ENCODE measurements around the gene UGT1A4.

UGT1A4 gene

GRCh38 chr2:233800208-233800607, 81.7 kb downstream of the UGT1A4 start:
- Histone ChIP-seq H3K4me3 (no peak overlapping the region), H3K27me3 (no peaks in the 10 kb centered on the region), H3K27ac (no peak overlapping the region), H3K9me3 (no peaks in the 10 kb centered on the region), H3K4me1 (no peaks in the 10 kb centered on the region), H3K36me3 (no peaks in the 10 kb centered on the region)
- peak in 1 of 2 donors; percentile 15 for DNase-seq
- intact Hi-C loops (cut with DNase I; ENCODE audit: low total_unique reads), result no loop called here
- TF ChIP-seq CTCF (IDR thresholded peaks at IDR 0.05), result no peak

GRCh38 chr2:233801357-233802131, 83.0 kb downstream of the UGT1A4 start:
- H3K27me3 ChIP-seq, result no peaks in the 10 kb centered on the region
- peak in 1 of 2 donors; percentile 47 for DNase-seq
- H3K4me3 ChIP-seq, result no peak overlapping the region
- H3K27ac ChIP-seq, result no peak overlapping the region
- H3K4me1 ChIP-seq, result no peaks in the 10 kb centered on the region
- TF ChIP-seq CTCF (IDR thresholded peaks at IDR 0.05), result no peak
- H3K9me3 ChIP-seq, result no peaks in the 10 kb centered on the region
- no peaks in the 10 kb centered on the region for H3K36me3 ChIP-seq
- intact Hi-C loops (cut with DNase I; ENCODE audit: low total_unique reads), result no loop called here

- H3K9me3 ChIP-seq, result no peaks in the 10 kb centered on the region
- intact Hi-C loops (cut with DNase I; ENCODE audit: low total_unique reads), result no loop called here
- H3K27ac ChIP-seq, result no peak overlapping the region
- DNase-seq, result no peak
- H3K4me3 ChIP-seq, result no peak overlapping the region
- no peak for TF ChIP-seq CTCF (IDR thresholded peaks at IDR 0.05)
- H3K27me3 ChIP-seq, result no peaks in the 10 kb centered on the region
- no peaks in the 10 kb centered on the region for H3K36me3 ChIP-seq
- no peaks in the 10 kb centered on the region for H3K4me1 ChIP-seq
These were observed 83.7 kb downstream of the UGT1A4 start for GRCh38 chr2:233802132-233802815.

GRCh38 chr2:233803292-233803911, 84.9 kb downstream of the UGT1A4 start:
- intact Hi-C loops (cut with DNase I; ENCODE audit: low total_unique reads), result no loop called here
- H3K9me3 ChIP-seq, result no peaks in the 10 kb centered on the region
- DNase-seq, result peak in 1 of 2 donors; percentile 51

GRCh38 chr2:233803994-233804393, 85.5 kb downstream of the UGT1A4 start:
- intact Hi-C loops (cut with DNase I; ENCODE audit: low total_unique reads), result no loop called here
- Histone ChIP-seq H3K27ac (no peak overlapping the region), H3K4me3 (no peak overlapping the region), H3K4me1 (no peaks in the 10 kb centered on the region), H3K9me3 (no peaks in the 10 kb centered on the region), H3K36me3 (no peaks in the 10 kb centered on the region), H3K27me3 (peaks cover 0 to 5% of the 10 kb centered on the region in 2 donors)
- TF ChIP-seq CTCF (IDR thresholded peaks at IDR 0.05), result no peak
- peak in 1 of 2 donors; percentile 43 for DNase-seq

More at GRCh38 chr2:233803292-233803911, 84.9 kb downstream of the UGT1A4 start:
- no peak overlapping the region for H3K4me3 ChIP-seq
- no peaks in the 10 kb centered on the region for H3K4me1 ChIP-seq
- no peak overlapping the region for H3K27ac ChIP-seq
- peaks cover 0 to 4% of the 10 kb centered on the region in 2 donors for H3K27me3 ChIP-seq
- no peaks in the 10 kb centered on the region for H3K36me3 ChIP-seq
- TF ChIP-seq CTCF (IDR thresholded peaks at IDR 0.05), result no peak

Data from tibial artery (tissue), 4 donors.